K562 (cell line): ENCODE measurements around the gene FRRS1L. TPM values are rescaled to one million over a fixed set of nuclear protein-coding genes. Genes with fewer than 3 reads are reported as not detected.

Experiments
- ARNT ChIP-seq, 2 experiments: fragments of 450-650 bp; IDR thresholded peaks; 2 replicates each; pipeline ENCODE4 v1.6.1; 2016; ENCODE audit warnings: mild to moderate bottlenecking in 1 of 2
- BCOR ChIP-seq: fragments of 450-650 bp; IDR thresholded peaks from 2 replicates; pipeline ENCODE4 v1.6.1; 2016
- CEBPB ChIP-seq: fragments of 450-650 bp; IDR thresholded peaks from 2 replicates; pipeline ENCODE4 v1.6.1; 2016; ENCODE audit warnings: missing genetic modification characterization, missing compliant biosample characterization
- E2F8 ChIP-seq: fragments of 450-650 bp; IDR thresholded peaks from 2 replicates; pipeline ENCODE4 v1.7.1; 2018; ENCODE audit warnings: mild to moderate bottlenecking, low read depth; ENCODE audit not compliant: partially characterized antibody
- GTF2F1 ChIP-seq: IDR thresholded peaks from 2 replicates; pipeline ENCODE4 v1.6.1; 2011; ENCODE audit warnings: low read depth, low read length, improper control_type of control experiment
- LCOR ChIP-seq: sonication (generic); formaldehyde crosslinking; IDR thresholded peaks from 2 replicates; pipeline ENCODE4 v1.8.0; 2022; ENCODE audit warnings: mild to moderate bottlenecking, missing genetic modification reagents
- LEF1 ChIP-seq: fragments of 450-650 bp; IDR thresholded peaks from 2 replicates; pipeline ENCODE4 v1.6.1; 2016; ENCODE audit warnings: mild to moderate bottlenecking
- MYC ChIP-seq, 2 experiments: fragments of 250-450 bp in 1 of 2; sonication (Bioruptor Pico) in 1 of 2; IDR thresholded peaks; 2 replicates each; pipeline versions ENCODE4 v1.5.1 to v1.6.1; 2012 to 2021; ENCODE audit warnings: low read depth in 2 of 2, borderline replicate concordance in 1 of 2, improper control_type of control experiment in 1 of 2, low read length in 1 of 2, mild to moderate bottlenecking in 1 of 2, moderate library complexity in 1 of 2
- MYNN ChIP-seq, 2 experiments: sonication (generic); formaldehyde crosslinking in 1 of 2; IDR thresholded peaks; 2 replicates each; pipeline versions ENCODE4 v1.5.0 to v1.6.1; 2016 to 2020; ENCODE audit warnings: antibody characterized with exemption in 1 of 2, missing genetic modification reagents in 1 of 2
- NR4A1 ChIP-seq, 2 experiments: fragments of 250-450 bp in 1 of 2; fragments of 450-650 bp in 1 of 2; sonication (Bioruptor Pico) in 1 of 2; IDR thresholded peaks; 2 replicates each; pipeline versions ENCODE4 v1.4.0 to v1.6.1; 2016 to 2020; ENCODE audit warnings: mild to moderate bottlenecking in 2 of 2, missing compliant biosample characterization in 1 of 2, missing genetic modification characterization in 1 of 2, moderate library complexity in 1 of 2
- POLR2A ChIP-seq: fragments of 450-650 bp; conservative IDR thresholded peaks from 2 replicates; pipeline ENCODE4 v1.6.1; 2016
- RBM22 ChIP-seq: fragments of 200-400 bp; formaldehyde crosslinking; IDR thresholded peaks from 2 replicates; pipeline ENCODE4 v1.6.1; 2018; ENCODE audit warnings: low read length, low read depth; ENCODE audit not compliant: poor library complexity, severe bottlenecking
- RCOR1 ChIP-seq, 2 experiments: IDR thresholded peaks; 2 replicates each; pipeline ENCODE4 v1.6.1; 2012; ENCODE audit warnings: low read depth in 2 of 2, low read length in 2 of 2, borderline replicate concordance in 1 of 2, improper control_type of control experiment in 1 of 2
- SMARCA4 ChIP-seq: fragments of 450-650 bp; IDR thresholded peaks from 2 replicates; pipeline ENCODE4 v1.6.1; 2016
- SMARCC2 ChIP-seq: fragments of 450-650 bp; IDR thresholded peaks from 2 replicates; pipeline ENCODE4 v1.6.1; 2017; ENCODE audit warnings: antibody characterized with exemption, moderate library complexity, mild to moderate bottlenecking, low read depth
- SOX6 ChIP-seq: fragments of 450-650 bp; IDR thresholded peaks from 2 replicates; pipeline ENCODE4 v1.6.1; 2014; ENCODE audit warnings: mild to moderate bottlenecking
- TAF7 ChIP-seq: fragments of 450-650 bp; IDR thresholded peaks from 2 replicates; pipeline ENCODE4 v1.6.1; 2016; ENCODE audit warnings: missing genetic modification characterization, missing compliant biosample characterization
- ZNF224 ChIP-seq: sonication (generic); formaldehyde crosslinking; IDR thresholded peaks from 2 replicates; pipeline ENCODE4 v1.8.0; 2022; ENCODE audit warnings: mild to moderate bottlenecking, missing genetic modification reagents
- ZNF23 ChIP-seq: fragments of 250-450 bp; sonication (Bioruptor Pico); IDR thresholded peaks from 2 replicates; pipeline ENCODE4 v1.4.0; 2020; ENCODE audit warnings: mild to moderate bottlenecking
- ZNF583 ChIP-seq: fragments of 250-450 bp; sonication (Bioruptor Pico); IDR thresholded peaks from 2 replicates; pipeline ENCODE4 v1.4.0; 2020
- ZNF639 ChIP-seq, 2 experiments: fragments of 200-800 bp in 1 of 2; sonication (Bioruptor generic) in 1 of 2; sonication (generic) in 1 of 2; formaldehyde crosslinking in 1 of 2; IDR thresholded peaks in 1 of 2; conservative IDR thresholded peaks in 1 of 2; 2 replicates each; pipeline versions ENCODE4 v1.5.0 to v1.6.1; 2016 to 2020; ENCODE audit warnings: missing compliant biosample characterization in 1 of 2, missing genetic modification characterization in 1 of 2, missing genetic modification reagents in 1 of 2
- ZNF707 ChIP-seq: fragments of 250-450 bp; sonication (Bioruptor Pico); conservative IDR thresholded peaks from 2 replicates; pipeline ENCODE4 v1.8.0; 2022; ENCODE audit warnings: inconsistent platforms, mild to moderate bottlenecking, moderate library complexity
- polyA plus RNA-seq, 8 experiments: library from polyadenylated mRNA; depleted of rRNA in 4 of 8; stranded (reverse) in 5 of 8; unstranded in 3 of 8; fragments of >200 nt; fragmentation: Nextera tagmentation in 2 of 8; fragmentation: Illumina TruSeq in 1 of 8; extraction: Ambion mirVana in 2 of 8; extraction: Trizol in 1 of 8; gene quantifications; 2 replicates each; pipeline versions ENCODE4 v1.2.1 to v1.2.3, GENCODE V29; 2011 to 2014; ENCODE audit warnings: inconsistent platforms in 1 of 8, missing spikeins in 1 of 8
- total RNA-seq, 7 experiments: library from RNA; depleted of rRNA in 6 of 7; stranded (reverse); fragments of >200 nt in 6 of 7; fragmentation: Illumina TruSeq in 2 of 7; extraction: Trizol in 2 of 7; gene quantifications; 2 replicates each; pipeline versions ENCODE4 v1.2.1 to v1.2.3, GENCODE V29; 2011 to 2021; ENCODE audit warnings: low replicate concordance in 1 of 7

Gene FRRS1L
- total and polyA plus RNA-seq, 9 of the 15 experiments (the other 6 are each of a cell fraction or from before 2014, with no cell fraction given) = under 0.01 to 0.04 (median 0.03) TPM; not detected in 5

- TF ChIP-seq E2F8 (peak; percentile 36), SMARCA4 (peak; percentile 94), CEBPB (tag) (peak; percentile 100), SMARCC2 (peak; percentile 73), ARNT (IDR thresholded peaks at IDR 0.05) (peak in 1 of 2 experiments; percentile 90; a peak in 2 of 4 replicates), LCOR (CRISPR knock-in tag) (peak; percentile 93), ZNF23 (0 out of 2 replicates have a peak, but pooled peaks have one; percentile 20), LEF1 (peak; percentile 86), ZNF583 (CRISPR knock-in tag) (0 out of 2 replicates have a peak, but pooled peaks have one; percentile 48), RBM22 (no peak), ZNF707 (CRISPR knock-in tag) (0 out of 2 replicates have a peak, but pooled peaks have one; percentile 38), MYC (IDR thresholded peaks at IDR 0.05; ENCODE audit: low read depth, low read length) (peak; percentile 39; the same call in 1 of the 2 replicates), MYC (CRISPR knock-in tag; IDR thresholded peaks at IDR 0.05; ENCODE audit: borderline replicate concordance, low read depth) (no peak), TAF7 (tag) (0 out of 2 replicates have a peak, but pooled peaks have one; percentile 18), POLR2A (0 out of 2 replicates have a peak, but pooled peaks have one; percentile 27), ZNF639 (CRISPR knock-in tag; conservative IDR thresholded peaks at IDR 0.05 in 1 of 2, IDR thresholded peaks at IDR 0.05 in 1 of 2) (peak in 1 of 2 experiments; percentile 25; a peak in 1 of 4 replicates), MYNN (IDR thresholded peaks at IDR 0.05) (no peak), MYNN (CRISPR knock-in tag; IDR thresholded peaks at IDR 0.05) (no peak), NR4A1 (CRISPR knock-in tag; IDR thresholded peaks at IDR 0.05) (no peak), NR4A1 (tag; IDR thresholded peaks at IDR 0.05) (0 out of 2 replicates have a peak, but pooled peaks have one; percentile 45), ZNF224 (CRISPR knock-in tag) (no peak), SOX6 (peak; percentile 85), GTF2F1 (no peak), RCOR1 (IDR thresholded peaks at IDR 0.05; ENCODE audit: borderline replicate concordance in 1 of 2, low read depth in 2 of 2, low read length in 2 of 2) (peak; percentile 27 to 97; a peak in 2 of 4 replicates), BCOR (peak; percentile 57)
These were observed 44.1 kb downstream of the FRRS1L start (continued) for GRCh38 chr9:109122726-109123621.
